ENCODE results near the gene BRI3.
"Not testable (repeated sequence)": the region's sequence is repeated elsewhere in the genome, so short reads cannot be mapped to it uniquely, and the experiment has no call there.

The BRI3 gene

GRCh38 chr7:98314469-98314868 is 33.0 kb downstream of the BRI3 start:
- no peak for DNase-seq (ENCODE audit: low read depth)

GRCh38 chr7:98315318-98315993 is 34.0 kb downstream of the BRI3 start:
- DNase-seq (ENCODE audit: low read depth) = no peak

- DNase-seq (ENCODE audit: low read depth) = not testable (repeated sequence)
Observed at GRCh38 chr7:98315994-98316527, 34.6 kb downstream of the BRI3 start.

- no peak for DNase-seq (ENCODE audit: low read depth)
Observed at GRCh38 chr7:98317366-98318040, 36.0 kb downstream of the BRI3 start.

GRCh38 chr7:98319176-98319575 is 37.7 kb downstream of the BRI3 start:
- DNase-seq (ENCODE audit: low read depth) = no peak

GRCh38 chr7:98321301-98321700 is 39.8 kb downstream of the BRI3 start:
- DNase-seq (ENCODE audit: low read depth) = no peak

GRCh38 chr7:98322331-98323270 is 41.1 kb downstream of the BRI3 start:
- no peak for DNase-seq (ENCODE audit: low read depth)

GRCh38 chr7:98323597-98324322 is 42.3 kb downstream of the BRI3 start:
- no peak for DNase-seq (ENCODE audit: low read depth)

GRCh38 chr7:98324782-98325181 is 43.3 kb downstream of the BRI3 start:
- DNase-seq (ENCODE audit: low read depth) = no peak

- DNase-seq (ENCODE audit: low read depth) = no peak
Observed at GRCh38 chr7:98329100-98329790, 47.8 kb downstream of the BRI3 start.

GRCh38 chr7:98329791-98330373 is 48.4 kb downstream of the BRI3 start:
- DNase-seq (ENCODE audit: low read depth) = no peak

GRCh38 chr7:98330926-98331529 is 49.5 kb downstream of the BRI3 start:
- no peak for DNase-seq (ENCODE audit: low read depth)

- no peak for DNase-seq (ENCODE audit: low read depth)
Observed at GRCh38 chr7:98334081-98334480, 52.6 kb downstream of the BRI3 start.

GRCh38 chr7:98335411-98335977 is 54.0 kb downstream of the BRI3 start:
- no peak for DNase-seq (ENCODE audit: low read depth)

- no peak for DNase-seq (ENCODE audit: low read depth)
Observed at GRCh38 chr7:98338441-98338840, 57.0 kb downstream of the BRI3 start.

GRCh38 chr7:98339043-98339442 is 57.6 kb downstream of the BRI3 start:
- no peak for DNase-seq (ENCODE audit: low read depth)

GRCh38 chr7:98341106-98341505 is 59.6 kb downstream of the BRI3 start:
- DNase-seq (ENCODE audit: low read depth) = no peak
